HepG2 (cell line): ENCODE measurements around the gene PARD3. TPM values are rescaled to one million over a fixed set of nuclear protein-coding genes. Genes with fewer than 3 reads are reported as not detected.

Source experiments
- ATAC-seq: fragments of 200-7000 bp; cut with Tn5 transposase; 3 replicates; pipeline ENCODE4 v1.9.1; 2020; ENCODE audit warnings: mild to moderate bottlenecking, moderate library complexity
- BruUV-seq: library from RNA; stranded (reverse); fragments of 400-500 nt; replicated peaks from 2 replicates; lab custom pipeline; 2021; lab: Mats Ljungman, UMichigan
- CTCF ChIA-PET: fragments of 300-600 bp; formaldehyde crosslinking; extraction: SDS; loops from one replicate; lab custom pipeline; 2021; ENCODE audit warnings: low total read pairs, inconsistent platforms, low intra/inter-chr PET ratio; lab: Yijun Ruan, JAX
- POLR2A ChIA-PET: fragments of 350-600 bp; sonication (Branson Sonifier 250); formaldehyde crosslinking; loops from one replicate; lab custom pipeline; 2020; ENCODE audit warnings: antibody characterized with exemption, inconsistent platforms; lab: Yijun Ruan, JAX
- DNase-seq: peaks from one replicate; pipeline ENCODE4 v3.0.0-alpha.2; 2015; ENCODE audit warnings: low spot score
- FAIRE-seq: peaks from 3 replicates; lab custom pipeline; 2011; peaks lifted over from hg19 to GRCh38; lab: Jason Lieb, UNC
- H2AFZ ChIP-seq: one replicate; pipeline ENCODE4 v1.6.1; 2011; ENCODE audit warnings: low read length, inconsistent platforms
- H3K27ac ChIP-seq: fragments of 300-600 bp; 3 replicates; pipeline ENCODE4 v1.8.0; 2011; ENCODE audit warnings: mixed run types, mild to moderate bottlenecking, mixed read lengths, low read length, inconsistent platforms; ENCODE audit not compliant: insufficient read depth; ENCODE audit errors: extremely low read length
- H3K27me3 ChIP-seq, 2 experiments: fragments of 200-600 bp in 1 of 2; 2 replicates in 1 of 2; 3 replicates in 1 of 2; pipeline versions ENCODE4 v1.6.0 to v1.8.0; 2011; ENCODE audit warnings: low read length in 2 of 2, mild to moderate bottlenecking in 2 of 2, moderate library complexity in 2 of 2, inconsistent platforms in 1 of 2; ENCODE audit not compliant: insufficient read depth in 2 of 2, control insufficient read depth in 1 of 2
- H3K36me3 ChIP-seq, 2 experiments: fragments of 200-600 bp in 1 of 2; replicated peaks in 1 of 2; 2 replicates in 1 of 2; 3 replicates in 1 of 2; pipeline versions ENCODE4 v1.5.1 to v1.8.0; 2011; ENCODE audit warnings: low read length in 2 of 2, inconsistent platforms in 1 of 2; ENCODE audit not compliant: insufficient read depth in 2 of 2, control insufficient read depth in 1 of 2
- H3K4me1 ChIP-seq: 2 replicates; pipeline ENCODE4 v1.5.1; 2012; ENCODE audit warnings: low read length, inconsistent platforms; ENCODE audit not compliant: insufficient read depth
- H3K4me2 ChIP-seq: 2 replicates; pipeline ENCODE4 v1.6.0; 2011; ENCODE audit warnings: low read depth, low read length, inconsistent platforms
- H3K4me3 ChIP-seq, 3 experiments: fragments of 200-600 bp in 1 of 3; sonication (generic), shearing (Covaris generic) in 1 of 3; replicated peaks in 1 of 3; 2 replicates each; pipeline ENCODE4 v1.5.1; 2011 to 2016; ENCODE audit warnings: low read length in 3 of 3, inconsistent platforms in 2 of 3, low read depth in 2 of 3, mild to moderate bottlenecking in 2 of 3, control low read depth in 1 of 3, mixed read lengths in 1 of 3; ENCODE audit not compliant: insufficient read depth in 1 of 3
- H3K79me2 ChIP-seq: one replicate; pipeline ENCODE4 v1.6.1; 2011; ENCODE audit warnings: low read length, inconsistent platforms; ENCODE audit not compliant: insufficient read depth
- H3K9ac ChIP-seq: 2 replicates; pipeline ENCODE4 v1.6.0; 2011; ENCODE audit warnings: mild to moderate bottlenecking, low read depth, low read length, inconsistent platforms; ENCODE audit not compliant: insufficient read depth
- H3K9me3 ChIP-seq: 2 replicates; pipeline ENCODE4 v1.5.1; 2012; ENCODE audit warnings: mild to moderate bottlenecking, low read length
- H4K20me1 ChIP-seq: 2 replicates; pipeline ENCODE4 v1.6.0; 2011; ENCODE audit warnings: inconsistent platforms, mild to moderate bottlenecking, low read length, moderate library complexity; ENCODE audit not compliant: insufficient read depth
- ATAD3A ChIP-seq: sonication (generic); formaldehyde crosslinking; IDR thresholded peaks from 2 replicates; pipeline ENCODE4 v1.4.0; 2020; ENCODE audit warnings: missing genetic modification reagents
- BCL3 ChIP-seq: sonication (generic); formaldehyde crosslinking; IDR thresholded peaks from 2 replicates; pipeline ENCODE4 v1.5.1; 2020; ENCODE audit warnings: mild to moderate bottlenecking, missing genetic modification reagents, moderate library complexity
- CENPBD1 ChIP-seq: sonication (generic); formaldehyde crosslinking; IDR thresholded peaks from 2 replicates; pipeline ENCODE4 v1.8.0; 2022; ENCODE audit warnings: missing genetic modification reagents, low read depth, mild to moderate bottlenecking, borderline replicate concordance
- CERS6 ChIP-seq: sonication (generic); formaldehyde crosslinking; IDR thresholded peaks from 2 replicates; pipeline ENCODE4 v1.5.0; 2020; ENCODE audit warnings: missing genetic modification reagents
- ELK4 ChIP-seq: sonication (generic); formaldehyde crosslinking; IDR thresholded peaks from 2 replicates; pipeline ENCODE4 v1.9.0; 2021; ENCODE audit warnings: missing genetic modification reagents, borderline replicate concordance
- KLF12 ChIP-seq: sonication (generic); formaldehyde crosslinking; IDR thresholded peaks from 2 replicates; pipeline ENCODE4 v1.4.0; 2020; ENCODE audit warnings: missing genetic modification reagents, borderline replicate concordance
- MBNL3 ChIP-seq: fragments of 250-450 bp; sonication (Bioruptor Pico); conservative IDR thresholded peaks from 2 replicates; pipeline ENCODE4 v1.8.0; 2022; ENCODE audit warnings: mild to moderate bottlenecking, inconsistent platforms
- MED13 ChIP-seq: sonication (generic); formaldehyde crosslinking; IDR thresholded peaks from 2 replicates; pipeline ENCODE4 v1.5.0; 2020; ENCODE audit warnings: missing genetic modification reagents
- MED8 ChIP-seq: sonication (generic); formaldehyde crosslinking; IDR thresholded peaks from 2 replicates; pipeline ENCODE4 v1.8.1; 2023; ENCODE audit warnings: mild to moderate bottlenecking, missing genetic modification reagents; ENCODE audit not compliant: insufficient replicate concordance
- PRMT3 ChIP-seq: sonication (generic); formaldehyde crosslinking; IDR thresholded peaks from 2 replicates; pipeline ENCODE4 v1.8.1; 2022; ENCODE audit warnings: low read depth, mild to moderate bottlenecking, moderate library complexity, missing genetic modification reagents, borderline replicate concordance
- SP2 ChIP-seq: sonication (generic); formaldehyde crosslinking; IDR thresholded peaks from 2 replicates; pipeline ENCODE4 v1.5.1; 2020; ENCODE audit warnings: mild to moderate bottlenecking, missing genetic modification reagents
- SP5 ChIP-seq: IDR thresholded peaks from 2 replicates; pipeline ENCODE4 v1.6.1; 2016; ENCODE audit warnings: low read depth, borderline replicate concordance
- ZNF124 ChIP-seq: sonication (generic); formaldehyde crosslinking; IDR thresholded peaks from 2 replicates; pipeline ENCODE4 v1.4.0; 2020; ENCODE audit warnings: missing genetic modification reagents
- ZNF225 ChIP-seq: sonication (generic); formaldehyde crosslinking; IDR thresholded peaks from 2 replicates; pipeline ENCODE4 v1.4.0; 2020; ENCODE audit warnings: mild to moderate bottlenecking, missing genetic modification reagents
- ZNF256 ChIP-seq: sonication (generic); formaldehyde crosslinking; conservative IDR thresholded peaks from 2 replicates; pipeline ENCODE4 v1.4.0; 2020; ENCODE audit warnings: missing genetic modification reagents
- ZNF264 ChIP-seq: sonication (generic); formaldehyde crosslinking; IDR thresholded peaks from 2 replicates; pipeline ENCODE4 v1.4.0; 2020; ENCODE audit warnings: missing genetic modification reagents
- ZNF501 ChIP-seq: sonication (generic); formaldehyde crosslinking; IDR thresholded peaks from 2 replicates; pipeline ENCODE4 v1.5.1; 2020; ENCODE audit warnings: mild to moderate bottlenecking, moderate library complexity, missing genetic modification reagents
- ZNF773 ChIP-seq: sonication (generic); formaldehyde crosslinking; IDR thresholded peaks from 2 replicates; pipeline ENCODE4 v1.4.0; 2020; ENCODE audit warnings: missing genetic modification reagents, borderline replicate concordance
- WGBS: methylation state at CpG from one replicate; pipeline ENCODE4 v1.1.6; 2017; ENCODE audit warnings: low lambda C conversion rate; 5-methylcytosine and 5-hydroxymethylcytosine counted together
- in situ Hi-C: cut with HindIII; loops from 2 replicates; pipeline ENCODE4 v1.10.0; 2017; ENCODE audit warnings: low pct_unique_long_range_greater_than_20kb; ENCODE audit not compliant: extremely low pct_ligation_motif_present
- intact Hi-C: fragments of 100-400 bp; cut with micrococcal nuclease; formaldehyde crosslinking; loops from one replicate; pipeline ENCODE4 v1.10.0; 2022; ENCODE audit not compliant: unreplicated experiment
- polyA plus RNA-seq, 8 experiments: library from polyadenylated mRNA; depleted of rRNA in 3 of 8; stranded (reverse) in 7 of 8; unstranded in 1 of 8; fragments of >200 nt; fragmentation: Illumina TruSeq in 4 of 8; extraction: Trizol in 4 of 8; gene quantifications; 2 replicates each; pipeline versions ENCODE4 v1.2.1 to v1.2.3, GENCODE V29; 2011 to 2016; ENCODE audit warnings: low read depth in 4 of 8, missing spikeins in 1 of 8, mixed read lengths in 1 of 8; ENCODE audit not compliant: insufficient read depth in 1 of 8
- total RNA-seq, 5 experiments: library from RNA; depleted of rRNA; stranded (reverse); fragments of >200 nt; fragmentation: Illumina TruSeq; extraction: Trizol; gene quantifications; 2 replicates each; pipeline ENCODE4 v1.2.3, GENCODE V29; 2016; ENCODE audit warnings: low read depth in 1 of 5

Gene PARD3
- total and polyA plus RNA-seq, 2 of the 13 experiments (the other 11 are each of a cell fraction or from before 2014, with no cell fraction given), result 40.9 to 60.0 TPM

- no peak for TF ChIP-seq BCL3
- TF ChIP-seq ZNF264 (CRISPR knock-in tag), result no peak
- TF ChIP-seq ELK4 (CRISPR knock-in tag), result no peak
- no peak for TF ChIP-seq ZNF124 (CRISPR knock-in tag)
- TF ChIP-seq MBNL3, result no peak
- no peak for TF ChIP-seq SP2 (CRISPR knock-in tag)
- no peak for TF ChIP-seq CENPBD1 (CRISPR knock-in tag)
Observed at GRCh38 chr10:34187201-34187600, 627.9 kb downstream of the PARD3 start (continued).

- in situ Hi-C loops (no loop called here), intact Hi-C loops (no loop called here)
- Histone ChIP-seq H3K27me3 (no peaks in the 10 kb centered on the region), H3K9me3 (no peaks in the 10 kb centered on the region), H3K9ac (no peak overlapping the region), H3K4me2 (no peak overlapping the region), H3K79me2 (no peaks in the 10 kb centered on the region), H2AFZ (no peak overlapping the region), H3K36me3 (no peaks in the 10 kb centered on the region), H3K4me3 (no peak overlapping the region), H3K27ac (no peak overlapping the region), H3K4me1 (peaks cover 48% of the 10 kb centered on the region), H4K20me1 (no peaks in the 10 kb centered on the region)
- POLR2A ChIA-PET, result no interaction called here
- DNase-seq (no peak), ATAC-seq (no peak), FAIRE-seq (no peak)
- TF ChIP-seq ZNF225, result no peak
- TF ChIP-seq KLF12 (CRISPR knock-in tag), result no peak
- no peak for TF ChIP-seq SP2 (CRISPR knock-in tag)
- TF ChIP-seq ZNF501, result no peak
- TF ChIP-seq SP5, result no peak
- TF ChIP-seq CERS6, result no peak
- TF ChIP-seq ZNF773 (CRISPR knock-in tag), result no peak
- no peak for TF ChIP-seq ATAD3A (CRISPR knock-in tag)
- no peak for TF ChIP-seq MED13 (CRISPR knock-in tag)
- no peak for TF ChIP-seq PRMT3 (CRISPR knock-in tag)
- TF ChIP-seq ZNF256, result no peak
- no peak for TF ChIP-seq MED8 (CRISPR knock-in tag)
- CTCF ChIA-PET, result no interaction called here
- no TSS peak for BruUV-seq
- 95% methylated on average over 3 of the region's 3 CpGs for WGBS
Observed at GRCh38 chr10:34186745-34187144, 628.4 kb downstream of the PARD3 start.
